Esophagus squamous epithelium (tissue), 4 donors: ENCODE results near the gene FOXQ1.

Experiments used
- POLR2A ChIP-seq, 4 donors: fragments of 450-650 bp; IDR thresholded peaks; one replicate each; pipeline ENCODE4 v1.6.1; 2017; ENCODE audit warnings: antibody characterized with exemption in 4 of 4, mild to moderate bottlenecking in 4 of 4, moderate library complexity in 3 of 4
- TF ChIP-seq, protein P1 (sequence below), 6 experiments: fragments of 450-650 bp in 4 of 6; fragments of 200-600 bp in 2 of 6; sonication (generic) in 2 of 6; IDR thresholded peaks; one replicate each; pipeline ENCODE4 v1.5.1; 2016 to 2019; ENCODE audit warnings: antibody characterized with exemption in 6 of 6, mild to moderate bottlenecking in 4 of 6, moderate library complexity in 4 of 6

DNA sequence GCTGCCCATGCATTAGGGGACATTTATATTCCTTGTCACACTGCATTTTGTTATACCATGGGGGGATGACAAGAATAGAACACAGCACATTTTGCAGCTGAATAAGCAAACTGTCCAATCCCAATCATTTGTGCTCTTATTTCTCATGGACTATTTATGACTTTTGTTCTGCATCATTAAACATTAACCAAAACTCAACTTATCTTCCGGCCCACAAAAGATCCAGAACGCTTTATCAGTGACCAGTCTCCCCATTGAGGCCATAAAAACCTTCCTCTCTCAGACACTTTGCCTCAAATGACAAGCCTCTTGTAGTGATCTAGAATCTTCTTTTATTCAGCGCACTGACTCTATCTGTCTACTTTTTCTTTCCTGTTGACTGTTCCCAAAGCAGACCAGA is 28.4 kb upstream of the FOXQ1 start:
- TF ChIP-seq, protein P1, sequence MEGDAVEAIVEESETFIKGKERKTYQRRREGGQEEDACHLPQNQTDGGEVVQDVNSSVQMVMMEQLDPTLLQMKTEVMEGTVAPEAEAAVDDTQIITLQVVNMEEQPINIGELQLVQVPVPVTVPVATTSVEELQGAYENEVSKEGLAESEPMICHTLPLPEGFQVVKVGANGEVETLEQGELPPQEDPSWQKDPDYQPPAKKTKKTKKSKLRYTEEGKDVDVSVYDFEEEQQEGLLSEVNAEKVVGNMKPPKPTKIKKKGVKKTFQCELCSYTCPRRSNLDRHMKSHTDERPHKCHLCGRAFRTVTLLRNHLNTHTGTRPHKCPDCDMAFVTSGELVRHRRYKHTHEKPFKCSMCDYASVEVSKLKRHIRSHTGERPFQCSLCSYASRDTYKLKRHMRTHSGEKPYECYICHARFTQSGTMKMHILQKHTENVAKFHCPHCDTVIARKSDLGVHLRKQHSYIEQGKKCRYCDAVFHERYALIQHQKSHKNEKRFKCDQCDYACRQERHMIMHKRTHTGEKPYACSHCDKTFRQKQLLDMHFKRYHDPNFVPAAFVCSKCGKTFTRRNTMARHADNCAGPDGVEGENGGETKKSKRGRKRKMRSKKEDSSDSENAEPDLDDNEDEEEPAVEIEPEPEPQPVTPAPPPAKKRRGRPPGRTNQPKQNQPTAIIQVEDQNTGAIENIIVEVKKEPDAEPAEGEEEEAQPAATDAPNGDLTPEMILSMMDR (IDR thresholded peaks at IDR 0.05) = no peak
- no peak for TF ChIP-seq POLR2A (IDR thresholded peaks at IDR 0.05)
